Keratinocyte (primary cell): ENCODE measurements around the gene DNAJA4. TPM values are rescaled to one million over a fixed set of nuclear protein-coding genes. Genes with fewer than 3 reads are reported as not detected.

ENCODE experiments used
- DNase-seq: peaks from one replicate; pipeline ENCODE4 v3.0.0-alpha.2; 2011; ENCODE audit warnings: low read depth, missing footprints, low spot score
- FAIRE-seq: peaks from 2 replicates; lab custom pipeline; 2011; peaks lifted over from hg19 to GRCh38; lab: Jason Lieb, UNC
- H2AFZ ChIP-seq: 2 replicates; pipeline ENCODE4 v1.6.0; 2012; ENCODE audit warnings: low read length, control low read depth, inconsistent platforms; ENCODE audit not compliant: control insufficient read depth
- H3K27ac ChIP-seq: 2 replicates; pipeline ENCODE4 v1.5.1; 2011; ENCODE audit warnings: low read length; ENCODE audit not compliant: control insufficient read depth, insufficient read depth
- H3K27me3 ChIP-seq: 3 replicates; pipeline ENCODE4 v1.6.0; 2011; ENCODE audit warnings: low read length; ENCODE audit not compliant: control insufficient read depth, insufficient read depth; ENCODE audit errors: extremely low read depth
- H3K36me3 ChIP-seq, 2 experiments: 2 replicates in 1 of 2; 3 replicates in 1 of 2; pipeline ENCODE4 v1.5.1; 2011; ENCODE audit warnings: low read length in 2 of 2, mild to moderate bottlenecking in 1 of 2; ENCODE audit not compliant: control insufficient read depth in 2 of 2, insufficient read depth in 2 of 2; ENCODE audit errors: extremely low read depth in 1 of 2
- H3K4me1 ChIP-seq: 3 replicates; pipeline ENCODE4 v1.5.1; 2011; ENCODE audit warnings: low read length; ENCODE audit not compliant: control insufficient read depth, insufficient read depth; ENCODE audit errors: extremely low read depth
- H3K4me2 ChIP-seq: 3 replicates; pipeline ENCODE4 v1.6.0; 2011; ENCODE audit warnings: low read depth, low read length; ENCODE audit not compliant: control insufficient read depth, insufficient read depth; ENCODE audit errors: extremely low read depth
- H3K4me3 ChIP-seq, 3 experiments: fragments of 200-600 bp in 1 of 3; sonication (generic) in 1 of 3; 2 replicates in 2 of 3; 3 replicates in 1 of 3; pipeline ENCODE4 v1.5.1; 2011 to 2016; ENCODE audit warnings: low read length in 3 of 3, mild to moderate bottlenecking in 3 of 3, control low read depth in 2 of 3, inconsistent platforms in 1 of 3, low read depth in 1 of 3, mixed read lengths in 1 of 3, mixed run types in 1 of 3, moderate library complexity in 1 of 3; ENCODE audit not compliant: control insufficient read depth in 2 of 3, insufficient read depth in 2 of 3; ENCODE audit errors: extremely low read depth in 1 of 3
- H3K79me2 ChIP-seq: 2 replicates; pipeline ENCODE4 v1.6.0; 2012; ENCODE audit warnings: low read length; ENCODE audit not compliant: control insufficient read depth, insufficient read depth
- H3K9ac ChIP-seq: 3 replicates; pipeline ENCODE4 v1.6.0; 2011; ENCODE audit warnings: low read length; ENCODE audit not compliant: control insufficient read depth, insufficient read depth; ENCODE audit errors: extremely low read depth
- H3K9me1 ChIP-seq: 3 replicates; pipeline ENCODE4 v1.6.0; 2011; ENCODE audit warnings: low read length; ENCODE audit not compliant: control insufficient read depth, insufficient read depth; ENCODE audit errors: extremely low read depth
- H3K9me3 ChIP-seq: 2 replicates; pipeline ENCODE4 v1.5.1; 2012; ENCODE audit warnings: low read depth, low read length; ENCODE audit not compliant: control insufficient read depth
- H4K20me1 ChIP-seq: 3 replicates; pipeline ENCODE4 v1.6.0; 2011; ENCODE audit warnings: low read length; ENCODE audit not compliant: control insufficient read depth, insufficient read depth; ENCODE audit errors: extremely low read depth
- CTCF ChIP-seq, 3 experiments: IDR thresholded peaks in 1 of 3; conservative IDR thresholded peaks in 1 of 3; optimal IDR thresholded peaks in 1 of 3; 2 replicates in 2 of 3; 3 replicates in 1 of 3; pipeline versions ENCODE3 to v1.5.1; 2011; ENCODE audit warnings: low read length in 3 of 3, mild to moderate bottlenecking in 3 of 3, moderate library complexity in 2 of 3, control low read depth in 1 of 3, inconsistent platforms in 1 of 3; ENCODE audit not compliant: insufficient read depth in 2 of 3; ENCODE audit errors: extremely low read depth in 1 of 3
- EZH2 ChIP-seq: IDR thresholded peaks from one replicate; pipeline ENCODE4 v1.6.1; 2012; ENCODE audit warnings: inconsistent platforms, mild to moderate bottlenecking, low read length, moderate library complexity
- dilution Hi-C: fragments of 300-500 bp; cut with MboI; formaldehyde crosslinking; loops from one replicate; pipeline ENCODE4 v1.7.0; 2020; ENCODE audit warnings: low sequenced_read_pairs; ENCODE audit not compliant: extremely low pct_ligation_motif_present
- polyA plus RNA-seq, 5 experiments: library from polyadenylated mRNA; depleted of rRNA in 3 of 5; stranded (reverse) in 3 of 5; stranded (forward) in 1 of 5; unstranded in 1 of 5; fragments of >200 nt; gene quantifications; 1 replicate in 1 of 5; 2 replicates in 3 of 5; 3 replicates in 1 of 5; pipeline versions ENCODE4 v1.2.1 to v1.2.3, GENCODE V29; 2011 to 2012; ENCODE audit warnings: missing spikeins in 2 of 5, low read depth in 1 of 5, low replicate concordance in 1 of 5

Gene DNAJA4
- polyA plus RNA-seq, 1 donor (not counting 4 experiments of a cell fraction or from before 2014, with no cell fraction given) = 4.1 TPM

- no peak overlapping the region for H3K4me3 ChIP-seq
- dilution Hi-C loops = no loop called here
- no peak overlapping the region for H3K27ac ChIP-seq
- H3K9me1 ChIP-seq = no peaks in the 10 kb centered on the region
- peaks cover 7% of the 10 kb centered on the region for H3K4me1 ChIP-seq
- H4K20me1 ChIP-seq = no peaks in the 10 kb centered on the region
- H3K36me3 ChIP-seq = no peaks in the 10 kb centered on the region
- no peaks in the 10 kb centered on the region for H3K9me3 ChIP-seq
- TF ChIP-seq EZH2 (no peak), CTCF (optimal IDR thresholded peaks at IDR 0.05 in 1 of 3, IDR thresholded peaks at IDR 0.05 in 1 of 3, conservative IDR thresholded peaks at IDR 0.05 in 1 of 3; ENCODE audit: extremely low read depth in 1 of 3, insufficient read depth in 2 of 3, low read length in 3 of 3) (no peak)
- H3K79me2 ChIP-seq = peaks cover 24% of the 10 kb centered on the region
- H3K9ac ChIP-seq = no peak overlapping the region
- no peak overlapping the region for H2AFZ ChIP-seq
- FAIRE-seq = no peak
- no peak for DNase-seq
- no peak overlapping the region for H3K4me2 ChIP-seq
- H3K27me3 ChIP-seq = no peaks in the 10 kb centered on the region
Observed at GRCh38 chr15:78301828-78302227, 37.5 kb downstream of the DNAJA4 start.

GRCh38 chr15:78302579-78303312, 38.4 kb downstream of the DNAJA4 start:
- TF ChIP-seq EZH2 (no peak), CTCF (optimal IDR thresholded peaks at IDR 0.05 in 1 of 3, IDR thresholded peaks at IDR 0.05 in 1 of 3, conservative IDR thresholded peaks at IDR 0.05 in 1 of 3; ENCODE audit: extremely low read depth in 1 of 3, insufficient read depth in 2 of 3, low read length in 3 of 3) (no peak)
- Histone ChIP-seq H4K20me1 (no peaks in the 10 kb centered on the region), H3K4me3 (no peak overlapping the region), H3K36me3 (no peaks in the 10 kb centered on the region), H3K9ac (no peak overlapping the region), H3K9me3 (no peaks in the 10 kb centered on the region), H2AFZ (no peak overlapping the region), H3K27me3 (no peaks in the 10 kb centered on the region), H3K4me1 (peaks cover 6% of the 10 kb centered on the region), H3K9me1 (no peaks in the 10 kb centered on the region), H3K4me2 (no peak overlapping the region), H3K79me2 (peaks cover 16% of the 10 kb centered on the region), H3K27ac (no peak overlapping the region)
- no peak for FAIRE-seq
- DNase-seq = no peak
- dilution Hi-C loops = no loop called here
